T-cell (primary cell): ENCODE data around the gene ARAP1. TPM values are rescaled to one million over a fixed set of nuclear protein-coding genes. Genes with fewer than 3 reads are reported as not detected.

Experiments
- ATAC-seq, 4 experiments: fragments of 200-7000 bp in 3 of 4; fragments of 150-1000 bp in 1 of 4; cut with Tn5 transposase; replicated peaks in 1 of 4; 1 replicate in 3 of 4; 2 replicates in 1 of 4; pipeline ENCODE4 v1.10.0; 2021; ENCODE audit warnings: moderate library complexity in 3 of 4, mild to moderate bottlenecking in 2 of 4, moderate number of reproducible peaks in 1 of 4
- CTCF ChIA-PET, 2 donors: fragments of 300-600 bp; sonication (Branson Sonifier 250); formaldehyde crosslinking; loops; one replicate each; lab custom pipeline; 2022; ENCODE audit warnings: antibody characterized with exemption in 2 of 2; lab: Charles Lee
- POLR2A ChIA-PET, 2 donors: fragments of 300-600 bp; sonication (Branson Sonifier 250); formaldehyde crosslinking; loops; one replicate each; lab custom pipeline; 2022; ENCODE audit warnings: antibody characterized with exemption in 2 of 2; lab: Charles Lee
- DNase-seq, 35 experiments: peaks; one replicate each; pipeline versions ENCODE4 v3.0.0 to v3.0.0-alpha.2; 2013 to 2023
- H3K27ac ChIP-seq: one replicate; pipeline ENCODE4 v1.5.1; 2013; ENCODE audit warnings: low read length
- H3K27me3 ChIP-seq, 2 experiments: replicated peaks in 1 of 2; 1 replicate in 1 of 2; 2 replicates in 1 of 2; pipeline versions ENCODE4 v1.6.1 to v1.7.0; 2013; ENCODE audit warnings: low read length in 1 of 2, mixed read lengths in 1 of 2; ENCODE audit not compliant: control insufficient read depth in 2 of 2, insufficient read depth in 2 of 2; ENCODE audit errors: extremely low read depth in 1 of 2
- H3K36me3 ChIP-seq, 2 donors: 1 replicate in 1 of 2; 2 replicates in 1 of 2; pipeline versions ENCODE4 v1.6.1 to v1.7.0; 2013; ENCODE audit warnings: low read length in 1 of 2; ENCODE audit not compliant: control insufficient read depth in 2 of 2, insufficient read depth in 1 of 2; ENCODE audit errors: extremely low read depth in 1 of 2
- H3K4me1 ChIP-seq, 2 experiments: 1 replicate in 1 of 2; 2 replicates in 1 of 2; pipeline versions ENCODE4 v1.6.1 to v1.7.0; 2013; ENCODE audit warnings: low read length in 2 of 2, mixed read lengths in 1 of 2; ENCODE audit not compliant: insufficient read depth in 2 of 2, control insufficient read depth in 1 of 2; ENCODE audit errors: extremely low read depth in 1 of 2
- H3K4me3 ChIP-seq, 2 donors: 1 replicate in 1 of 2; 2 replicates in 1 of 2; pipeline versions ENCODE4 v1.5.1 to v1.7.0; 2013; ENCODE audit warnings: mild to moderate bottlenecking in 2 of 2, low read length in 1 of 2, moderate library complexity in 1 of 2; ENCODE audit not compliant: control insufficient read depth in 1 of 2; ENCODE audit errors: extremely low read depth in 1 of 2
- H3K9me3 ChIP-seq: 2 replicates; pipeline ENCODE4 v1.7.0; 2013
- H3K27ac Mint-ChIP-seq, 2 donors: one replicate each; pipeline ENCODE4 v1.8.0; 2020 to 2021; ENCODE audit warnings: mild to moderate bottlenecking in 2 of 2, mixed read lengths in 2 of 2
- H3K27me3 Mint-ChIP-seq, 2 donors: one replicate each; pipeline ENCODE4 v1.8.0; 2021 to 2022; ENCODE audit warnings: mixed read lengths in 2 of 2
- H3K36me3 Mint-ChIP-seq: one replicate; pipeline ENCODE4 v1.8.0; 2021; ENCODE audit warnings: mixed read lengths
- H3K4me1 Mint-ChIP-seq, 3 donors: one replicate each; pipeline ENCODE4 v1.8.0; 2020 to 2022; ENCODE audit warnings: mixed read lengths in 3 of 3, mild to moderate bottlenecking in 1 of 3
- H3K4me3 Mint-ChIP-seq, 3 donors: one replicate each; pipeline ENCODE4 v1.8.0; 2020 to 2022; ENCODE audit warnings: mild to moderate bottlenecking in 3 of 3, mixed read lengths in 3 of 3, moderate library complexity in 3 of 3
- H3K9me3 Mint-ChIP-seq, 3 donors: one replicate each; pipeline ENCODE4 v1.8.0; 2020 to 2022; ENCODE audit warnings: mixed read lengths in 3 of 3
- WGBS: methylation state at CpG from one replicate; pipeline ENCODE4 v1.1.5; 2013; ENCODE audit warnings: missing lambda C conversion rate; ENCODE audit not compliant: insufficient coverage; 5-methylcytosine and 5-hydroxymethylcytosine counted together
- total RNA-seq, 35 experiments: library from RNA in 6 of 35; stranded (reverse) in 6 of 35; fragments of 120-200 nt in 1 of 35; gene quantifications; one replicate each; pipeline versions ENCODE4 v1.2.1 to v1.2.4 and lab custom pipeline; 2013 to 2026

Gene ARAP1
- total RNA-seq, 5 donors from 2014 or later (not counting 1 experiment from before 2014, with no cell fraction given): 117 to 162 (median 148) TPM

DNA sequence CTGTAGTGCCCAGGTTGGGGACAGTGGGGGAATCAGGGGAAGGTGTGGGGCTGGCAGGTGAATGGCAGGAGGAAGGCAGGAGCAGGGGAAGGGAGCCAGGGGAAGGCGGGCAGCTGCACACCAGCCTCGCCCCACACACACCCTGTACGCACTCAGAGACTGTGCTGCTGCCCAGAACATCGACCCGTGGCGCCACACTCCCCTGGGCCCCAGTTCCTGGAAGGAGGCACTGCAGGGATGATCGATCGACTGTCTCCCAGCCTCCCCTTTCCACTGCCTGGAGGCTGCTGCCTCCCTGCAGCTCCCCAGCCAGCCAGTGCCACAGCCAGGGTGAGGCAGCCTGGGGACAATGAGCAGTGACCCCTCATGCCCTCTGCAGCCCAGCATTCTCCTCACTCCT is 97.2 kb downstream of the ARAP1 start:
- no peaks in the 10 kb centered on the region for H3K36me3 Mint-ChIP-seq
- no peak overlapping the region for H3K27ac ChIP-seq
- 80% methylated on average over 4 of the region's 8 CpGs for WGBS
- H3K4me3 ChIP-seq: no peak overlapping the region
- no peaks in the 10 kb centered on the region for H3K9me3 ChIP-seq
- H3K4me3 Mint-ChIP-seq: no peak overlapping the region
- ChIA-PET CTCF (no interaction called here), POLR2A (no interaction called here)
- H3K9me3 Mint-ChIP-seq: no peaks in the 10 kb centered on the region
- ATAC-seq: no peak
- no peaks in the 10 kb centered on the region for H3K4me1 Mint-ChIP-seq
- H3K4me1 ChIP-seq: no peaks in the 10 kb centered on the region
- no peak overlapping the region for H3K27ac Mint-ChIP-seq
- DNase-seq: no peak
- H3K36me3 ChIP-seq: no peaks in the 10 kb centered on the region
- H3K27me3 ChIP-seq: peaks cover 0 to 37% of the 10 kb centered on the region in 2 experiments
- peaks cover 5 to 11% of the 10 kb centered on the region in 2 donors for H3K27me3 Mint-ChIP-seq

DNA sequence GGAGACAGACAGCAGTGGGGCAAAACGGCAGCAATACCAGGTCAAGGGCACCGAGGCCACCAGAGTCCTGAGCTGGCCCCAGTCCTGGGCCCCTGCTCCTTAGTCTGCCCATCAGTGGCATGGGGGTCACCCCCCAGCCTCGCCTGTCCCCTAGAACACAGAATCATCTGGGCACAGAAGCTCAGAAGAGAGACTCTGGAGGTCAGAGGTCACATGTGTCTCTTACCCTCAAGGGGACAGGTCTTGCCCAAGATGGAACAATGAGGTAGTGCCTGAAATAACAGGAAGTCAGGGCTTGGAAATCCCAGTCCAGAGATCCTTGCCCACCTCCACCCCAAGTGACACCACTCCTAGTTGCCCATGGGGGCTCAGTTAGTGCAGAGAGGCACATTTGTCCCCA is 98.6 kb downstream of the ARAP1 start:
- Histone ChIP-seq H3K4me1 (no peaks in the 10 kb centered on the region), H3K36me3 (no peaks in the 10 kb centered on the region), H3K27ac (no peak overlapping the region), H3K27me3 (peaks cover 0 to 30% of the 10 kb centered on the region in 2 experiments), H3K9me3 (no peaks in the 10 kb centered on the region), H3K4me3 (no peak overlapping the region)
- Mint-ChIP-seq H3K27ac (no peak overlapping the region), H3K4me1 (no peaks in the 10 kb centered on the region), H3K4me3 (no peak overlapping the region), H3K27me3 (peaks cover 3 to 11% of the 10 kb centered on the region in 2 donors), H3K36me3 (no peaks in the 10 kb centered on the region), H3K9me3 (no peaks in the 10 kb centered on the region)
- CTCF ChIA-PET: no interaction called here
- DNase-seq (no peak), ATAC-seq (no peak)
- POLR2A ChIA-PET: no interaction called here
- 80% methylated on average over 3 of the region's 3 CpGs for WGBS

GRCh38 chr11:72652873-72653630 is 99.2 kb downstream of the ARAP1 start:
- DNase-seq (no peak), ATAC-seq (no peak)
- no peak overlapping the region for H3K4me3 Mint-ChIP-seq
- no peak overlapping the region for H3K27ac ChIP-seq
- H3K27ac Mint-ChIP-seq: no peak overlapping the region
- no peaks in the 10 kb centered on the region for H3K36me3 ChIP-seq
- H3K4me3 ChIP-seq: no peak overlapping the region
- CTCF ChIA-PET: no interaction called here
- no peaks in the 10 kb centered on the region for H3K36me3 Mint-ChIP-seq
- no peaks in the 10 kb centered on the region for H3K9me3 ChIP-seq
- H3K9me3 Mint-ChIP-seq: no peaks in the 10 kb centered on the region
- H3K27me3 ChIP-seq: peaks cover 0 to 27% of the 10 kb centered on the region in 2 experiments
- H3K4me1 ChIP-seq: no peaks in the 10 kb centered on the region
- no peaks in the 10 kb centered on the region for H3K4me1 Mint-ChIP-seq
- peaks cover 0 to 11% of the 10 kb centered on the region in 2 donors for H3K27me3 Mint-ChIP-seq
- WGBS: 71% methylated on average over 11 of the region's 13 CpGs
- POLR2A ChIA-PET: no interaction called here

- no peaks in the 10 kb centered on the region for H3K9me3 Mint-ChIP-seq
- H3K4me3 ChIP-seq: no peak overlapping the region
- no peaks in the 10 kb centered on the region for H3K36me3 Mint-ChIP-seq
- H3K27ac ChIP-seq: no peak overlapping the region
- no peak overlapping the region for H3K4me3 Mint-ChIP-seq
- H3K9me3 ChIP-seq: no peaks in the 10 kb centered on the region
- no peak for ATAC-seq
- ChIA-PET POLR2A (no interaction called here), CTCF (no interaction called here)
- H3K4me1 ChIP-seq: no peaks in the 10 kb centered on the region
- H3K36me3 ChIP-seq: no peaks in the 10 kb centered on the region
- no peaks in the 10 kb centered on the region for H3K4me1 Mint-ChIP-seq
- DNase-seq: no peak
- H3K27ac Mint-ChIP-seq: no peak overlapping the region
- H3K27me3 ChIP-seq: peaks cover 0 to 24% of the 10 kb centered on the region in 2 experiments
- H3K27me3 Mint-ChIP-seq: peaks cover 0 to 11% of the 10 kb centered on the region in 2 donors
Measured at GRCh38 chr11:72652133-72652532, 100.1 kb downstream of the ARAP1 start.

- H3K36me3 Mint-ChIP-seq: no peaks in the 10 kb centered on the region
- Histone ChIP-seq H3K4me3 (no peak overlapping the region), H3K36me3 (no peaks in the 10 kb centered on the region), H3K27me3 (peaks cover 0 to 10% of the 10 kb centered on the region in 2 experiments), H3K4me1 (no peaks in the 10 kb centered on the region), H3K9me3 (no peaks in the 10 kb centered on the region), H3K27ac (no peak overlapping the region)
- no peak for DNase-seq
- no peaks in the 10 kb centered on the region for H3K4me1 Mint-ChIP-seq
- CTCF ChIA-PET: interaction anchor here (0.6 to 0.7 kb wide), 2 partner anchors 174 to 1835 kb away, joined by 3 to 4 read pairs; no protein-coding TSS in a partner anchor
- H3K27me3 Mint-ChIP-seq: peaks cover 0 to 6% of the 10 kb centered on the region in 2 donors
- POLR2A ChIA-PET: no interaction called here
- H3K27ac Mint-ChIP-seq: no peak overlapping the region
- ATAC-seq: no peak
- H3K4me3 Mint-ChIP-seq: no peak overlapping the region
- H3K9me3 Mint-ChIP-seq: no peaks in the 10 kb centered on the region
- WGBS: 48% methylated on average over 3 of the region's 5 CpGs
Measured at GRCh38 chr11:72649215-72649976, 102.8 kb downstream of the ARAP1 start.

GRCh38 chr11:72648384-72649136 is 103.6 kb downstream of the ARAP1 start:
- H3K4me1 ChIP-seq: peaks cover 0 to under 1% of the 10 kb centered on the region in 2 experiments
- no peaks in the 10 kb centered on the region for H3K9me3 Mint-ChIP-seq
- peaks cover 0 to 2% (median 0%) of the 10 kb centered on the region in 3 donors for H3K4me1 Mint-ChIP-seq
- ChIA-PET CTCF (interaction anchor here in 1 of 2 donors (0.6 kb wide), 1 partner anchor 173 kb away, joined by 3 read pairs; no protein-coding TSS in a partner anchor), POLR2A (interaction anchor here in 1 of 2 donors (0.6 kb wide), 1 partner anchor 61 kb away, joined by 11 read pairs; no protein-coding TSS in a partner anchor)
- no peaks in the 10 kb centered on the region for H3K36me3 Mint-ChIP-seq
- no peak overlapping the region for H3K4me3 Mint-ChIP-seq
- 62% methylated on average over 5 of the region's 7 CpGs for WGBS
- H3K27me3 Mint-ChIP-seq: peaks cover 6% of the 10 kb centered on the region in 2 donors
- no peak overlapping the region for H3K27ac Mint-ChIP-seq
- no peaks in the 10 kb centered on the region for H3K36me3 ChIP-seq
- DNase-seq (no peak), ATAC-seq (no peak)
- no peak overlapping the region for H3K4me3 ChIP-seq
- peaks cover 0 to 6% of the 10 kb centered on the region in 2 experiments for H3K27me3 ChIP-seq
- no peaks in the 10 kb centered on the region for H3K9me3 ChIP-seq
- no peak overlapping the region for H3K27ac ChIP-seq
